HCT116 (cell line): ENCODE measurements around the gene PM20D2. TPM values are rescaled to one million over a fixed set of nuclear protein-coding genes. Genes with fewer than 3 reads are reported as not detected.

Source experiments
- ATAC-seq: fragments of 200-7000 bp; cut with Tn5 transposase; 2 replicates; pipeline ENCODE4 v1.9.1; 2020; ENCODE audit warnings: mild to moderate bottlenecking, moderate library complexity
- BruUV-seq: library from RNA; stranded (reverse); fragments of 400-500 nt; replicated peaks from 2 replicates; lab custom pipeline; 2021; lab: Mats Ljungman, UMichigan
- CTCF ChIA-PET: fragments of 300-600 bp; sonication (Branson Sonifier 250); formaldehyde crosslinking; loops from one replicate; lab custom pipeline; 2021; ENCODE audit warnings: antibody characterized with exemption; lab: Charles Lee
- POLR2A ChIA-PET: fragments of 300-600, 350-600 bp; sonication (Branson Sonifier 250); formaldehyde crosslinking; loops from one replicate; lab custom pipeline; 2021; ENCODE audit warnings: antibody characterized with exemption; lab: Charles Lee
- RAD21 ChIA-PET, 2 experiments: fragments of 300-600 bp; sonication (Branson Sonifier 250); formaldehyde crosslinking; loops; one replicate each; lab custom pipeline; 2023; ENCODE audit warnings: low total read pairs in 2 of 2; ENCODE audit not compliant: uncharacterized antibody in 2 of 2, unreplicated experiment in 2 of 2, low non-redundant PET in 1 of 2; lab: Charles Lee
- DNase-seq: peaks from one replicate; pipeline ENCODE4 v3.0.0-alpha.2; 2010; ENCODE audit warnings: low read depth, low spot score
- H2AFZ ChIP-seq: fragments of 200-600 bp; shearing (Covaris generic), sonication (generic); 2 replicates; pipeline ENCODE4 v1.6.1; 2017; ENCODE audit warnings: low read depth, mixed run types, mixed read lengths, antibody characterized with exemption, low read length; ENCODE audit not compliant: poor library complexity, severe bottlenecking
- H3K27ac ChIP-seq: 2 replicates; pipeline ENCODE4 v1.5.1; 2012; ENCODE audit warnings: low read depth, low read length
- H3K27me3 ChIP-seq: fragments of 200-600 bp; sonication (generic); 2 replicates; pipeline ENCODE4 v1.6.1; 2016; ENCODE audit warnings: mixed run types, low read length, mixed read lengths; ENCODE audit not compliant: insufficient read depth
- H3K36me3 ChIP-seq, 2 experiments: fragments of 200-500 bp in 1 of 2; fragments of 200-600 bp in 1 of 2; sonication (Bioruptor generic) in 1 of 2; sonication (generic) in 1 of 2; 2 replicates each; pipeline versions ENCODE4 v1.5.1 to v1.6.1; 2014 to 2016; ENCODE audit warnings: low read length in 2 of 2, inconsistent platforms in 1 of 2, mixed read lengths in 1 of 2, mixed run types in 1 of 2; ENCODE audit not compliant: insufficient read depth in 2 of 2, control insufficient read depth in 1 of 2
- H3K4me1 ChIP-seq, 2 experiments: fragments of 200-600 bp in 1 of 2; sonication (generic) in 1 of 2; 2 replicates each; pipeline versions ENCODE4 v1.5.1 to v1.6.1; 2012 to 2017; ENCODE audit warnings: low read length in 2 of 2, inconsistent platforms in 1 of 2, mild to moderate bottlenecking in 1 of 2, mixed read lengths in 1 of 2, mixed run types in 1 of 2, moderate library complexity in 1 of 2; ENCODE audit not compliant: insufficient read depth in 2 of 2, control insufficient read depth in 1 of 2
- H3K4me2 ChIP-seq: fragments of 200-600 bp; sonication (generic); 2 replicates; pipeline ENCODE4 v1.6.1; 2017; ENCODE audit warnings: mixed run types, low read length, mixed read lengths
- H3K4me3 ChIP-seq, 2 experiments: fragments of 200-600 bp in 1 of 2; sonication (generic) in 1 of 2; replicated peaks in 1 of 2; 2 replicates each; pipeline ENCODE4 v1.5.1; 2011 to 2016; ENCODE audit warnings: low read length in 2 of 2, control low read depth in 1 of 2, low read depth in 1 of 2, mild to moderate bottlenecking in 1 of 2, mixed read lengths in 1 of 2, mixed run types in 1 of 2
- H3K79me2 ChIP-seq: fragments of 200-600 bp; sonication (generic); 2 replicates; pipeline ENCODE4 v1.6.1; 2017; ENCODE audit warnings: mild to moderate bottlenecking, mixed run types, low read length, moderate library complexity, mixed read lengths; ENCODE audit not compliant: insufficient read depth
- H3K9ac ChIP-seq: fragments of 200-600 bp; sonication (generic); 2 replicates; pipeline ENCODE4 v1.6.1; 2016; ENCODE audit warnings: low read length, mixed read lengths
- H3K9me2 ChIP-seq: fragments of 200-600 bp; sonication (generic), shearing (Covaris generic); 2 replicates; pipeline ENCODE4 v1.6.1; 2017; ENCODE audit warnings: mixed run types, mild to moderate bottlenecking, moderate library complexity; ENCODE audit not compliant: insufficient read depth
- H3K9me3 ChIP-seq, 2 experiments: fragments of 200-500 bp in 1 of 2; fragments of 200-600 bp in 1 of 2; sonication (Bioruptor generic) in 1 of 2; sonication (generic) in 1 of 2; 2 replicates each; pipeline ENCODE4 v1.6.1; 2014 to 2017; ENCODE audit warnings: low read length in 2 of 2, mixed read lengths in 2 of 2, inconsistent platforms in 1 of 2, low read depth in 1 of 2, mild to moderate bottlenecking in 1 of 2, mixed run types in 1 of 2, moderate library complexity in 1 of 2; ENCODE audit not compliant: control insufficient read depth in 1 of 2, insufficient read depth in 1 of 2
- H4K20me1 ChIP-seq: fragments of 200-600 bp; sonication (generic), shearing (Covaris generic); 2 replicates; pipeline ENCODE4 v1.6.1; 2017; ENCODE audit warnings: mixed run types, mild to moderate bottlenecking, moderate library complexity; ENCODE audit not compliant: insufficient read depth
- ATF3 ChIP-seq: IDR thresholded peaks from 2 replicates; pipeline ENCODE4 v1.6.1; 2012
- CEBPB ChIP-seq: IDR thresholded peaks from 2 replicates; pipeline ENCODE4 v1.6.1; 2012; ENCODE audit warnings: low read depth
- EGR1 ChIP-seq: IDR thresholded peaks from 2 replicates; pipeline ENCODE4 v1.6.1; 2012; ENCODE audit warnings: low read depth
- EZH2 ChIP-seq: fragments of 200-600 bp; sonication (generic); IDR thresholded peaks from 2 replicates; pipeline ENCODE4 v1.6.1; 2017; ENCODE audit warnings: antibody characterized with exemption, mixed run types
- EZH2phosphoT487 ChIP-seq: fragments of 200-600 bp; IDR thresholded peaks from 2 replicates; pipeline ENCODE4 v1.6.1; 2018; ENCODE audit warnings: antibody characterized with exemption, borderline replicate concordance
- FOSL1 ChIP-seq: IDR thresholded peaks from 2 replicates; pipeline ENCODE4 v1.6.1; 2012; ENCODE audit warnings: low read depth
- POLR2A ChIP-seq: IDR thresholded peaks from 2 replicates; pipeline ENCODE4 v1.7.0; 2011; ENCODE audit warnings: borderline replicate concordance; ENCODE audit not compliant: insufficient read depth, insufficient read length; ENCODE audit errors: extremely low read depth
- POLR2AphosphoS5 ChIP-seq: IDR thresholded peaks from 2 replicates; pipeline ENCODE4 v1.6.1; 2011; ENCODE audit warnings: mild to moderate bottlenecking, low read depth, low read length, moderate library complexity
- RAD21 ChIP-seq: IDR thresholded peaks from 2 replicates; pipeline ENCODE4 v1.6.1; 2012; ENCODE audit warnings: low read depth, mild to moderate bottlenecking
- SIN3A ChIP-seq: IDR thresholded peaks from 2 replicates; pipeline ENCODE4 v1.6.1; 2012; ENCODE audit warnings: low read depth
- YY1 ChIP-seq: IDR thresholded peaks from 2 replicates; pipeline ENCODE4 v1.6.1; 2011; ENCODE audit warnings: low read length, low read depth, moderate library complexity, mild to moderate bottlenecking; ENCODE audit not compliant: insufficient replicate concordance; ENCODE audit errors: extremely low read depth
- ZFX ChIP-seq: fragments of 450-650 bp; IDR thresholded peaks from 2 replicates; pipeline ENCODE4 v1.6.1; 2017
- intact Hi-C: fragments of 100-400 bp; cut with micrococcal nuclease; formaldehyde crosslinking; loops from 2 replicates; pipeline ENCODE4 v1.10.0; 2022
- total RNA-seq: library from RNA; stranded (reverse); gene quantifications from one replicate; pipeline ENCODE4 v1.2.1, GENCODE V29; 2021; ENCODE audit not compliant: unreplicated experiment
- TF ChIP-seq, protein P1 (sequence below): IDR thresholded peaks from 2 replicates; pipeline ENCODE4 v1.6.1; 2012; ENCODE audit warnings: low read depth

The PM20D2 gene
- total RNA-seq, 1 experiment from 2014 or later = 29.2 TPM

DNA sequence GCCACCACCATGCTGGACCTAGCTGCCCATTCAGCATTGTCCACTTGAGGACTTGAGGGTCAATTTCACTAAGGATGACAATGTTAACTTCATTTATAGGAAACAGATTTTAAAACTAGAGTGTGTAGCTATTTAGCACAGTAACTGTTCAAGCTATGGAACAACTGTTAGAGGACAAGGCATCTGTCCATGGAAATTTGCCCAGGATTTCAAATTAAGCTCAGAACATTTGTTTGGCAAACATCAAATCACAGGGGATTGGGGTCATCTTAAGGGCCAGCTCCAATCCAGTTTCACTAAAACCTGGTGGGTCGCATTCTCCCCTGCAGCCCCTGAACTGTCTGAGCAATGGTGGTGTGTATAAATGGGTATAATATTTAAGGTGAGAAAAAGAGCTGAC is 35.1 kb downstream of the PM20D2 start:
- POLR2A ChIA-PET = no interaction called here
- Histone ChIP-seq H3K4me2 (no peak overlapping the region), H3K9me3 (no peaks in the 10 kb centered on the region), H3K9ac (no peak overlapping the region), H3K79me2 (no peaks in the 10 kb centered on the region), H3K9me2 (no peaks in the 10 kb centered on the region), H3K36me3 (no peaks in the 10 kb centered on the region), H3K27me3 (no peaks in the 10 kb centered on the region), H2AFZ (no peak overlapping the region)
- BruUV-seq = no TSS peak
- TF ChIP-seq SIN3A = no peak
- TF ChIP-seq, all 23 proteins: peak for 0
- Histone ChIP-seq H3K4me1 (no peaks in the 10 kb centered on the region), H3K4me3 (no peak overlapping the region), H4K20me1 (no peaks in the 10 kb centered on the region), H3K27ac (no peak overlapping the region)
- CTCF ChIA-PET = no interaction called here
- RAD21 ChIA-PET = no interaction called here
- no peak for ATAC-seq
- DNase-seq = no peak
- intact Hi-C loops = no loop called here

DNA sequence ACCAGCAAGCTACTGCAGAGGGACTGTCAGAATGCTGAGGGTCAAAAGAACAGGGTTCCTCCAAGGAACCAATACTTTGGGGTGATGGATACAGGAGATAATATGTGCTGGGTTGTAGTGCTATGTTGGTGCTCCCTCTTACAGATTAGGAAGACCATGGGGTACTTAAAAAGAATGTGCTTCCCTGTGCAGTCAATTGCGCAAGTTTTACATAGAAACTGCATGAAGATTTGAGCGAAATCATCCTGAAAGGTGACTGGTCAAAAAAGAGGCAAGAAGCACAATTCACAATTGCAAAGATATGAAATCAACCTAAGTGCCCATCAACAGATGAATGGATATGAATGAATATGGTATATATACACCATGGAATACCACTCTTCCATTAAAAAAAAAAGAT is 37.4 kb downstream of the PM20D2 start:
- RAD21 ChIA-PET = no interaction called here
- H3K27me3 ChIP-seq = no peaks in the 10 kb centered on the region
- H3K4me1 ChIP-seq = no peaks in the 10 kb centered on the region
- TF ChIP-seq CEBPB (no peak), POLR2AphosphoS5 (no peak), EZH2phosphoT487 (no peak), RAD21 (no peak), FOSL1 (no peak), ATF3 (no peak), YY1 (no peak), ZFX (no peak), SIN3A (no peak), EGR1 (no peak), POLR2A (no peak), EZH2 (no peak)
- TF ChIP-seq, protein P1, sequence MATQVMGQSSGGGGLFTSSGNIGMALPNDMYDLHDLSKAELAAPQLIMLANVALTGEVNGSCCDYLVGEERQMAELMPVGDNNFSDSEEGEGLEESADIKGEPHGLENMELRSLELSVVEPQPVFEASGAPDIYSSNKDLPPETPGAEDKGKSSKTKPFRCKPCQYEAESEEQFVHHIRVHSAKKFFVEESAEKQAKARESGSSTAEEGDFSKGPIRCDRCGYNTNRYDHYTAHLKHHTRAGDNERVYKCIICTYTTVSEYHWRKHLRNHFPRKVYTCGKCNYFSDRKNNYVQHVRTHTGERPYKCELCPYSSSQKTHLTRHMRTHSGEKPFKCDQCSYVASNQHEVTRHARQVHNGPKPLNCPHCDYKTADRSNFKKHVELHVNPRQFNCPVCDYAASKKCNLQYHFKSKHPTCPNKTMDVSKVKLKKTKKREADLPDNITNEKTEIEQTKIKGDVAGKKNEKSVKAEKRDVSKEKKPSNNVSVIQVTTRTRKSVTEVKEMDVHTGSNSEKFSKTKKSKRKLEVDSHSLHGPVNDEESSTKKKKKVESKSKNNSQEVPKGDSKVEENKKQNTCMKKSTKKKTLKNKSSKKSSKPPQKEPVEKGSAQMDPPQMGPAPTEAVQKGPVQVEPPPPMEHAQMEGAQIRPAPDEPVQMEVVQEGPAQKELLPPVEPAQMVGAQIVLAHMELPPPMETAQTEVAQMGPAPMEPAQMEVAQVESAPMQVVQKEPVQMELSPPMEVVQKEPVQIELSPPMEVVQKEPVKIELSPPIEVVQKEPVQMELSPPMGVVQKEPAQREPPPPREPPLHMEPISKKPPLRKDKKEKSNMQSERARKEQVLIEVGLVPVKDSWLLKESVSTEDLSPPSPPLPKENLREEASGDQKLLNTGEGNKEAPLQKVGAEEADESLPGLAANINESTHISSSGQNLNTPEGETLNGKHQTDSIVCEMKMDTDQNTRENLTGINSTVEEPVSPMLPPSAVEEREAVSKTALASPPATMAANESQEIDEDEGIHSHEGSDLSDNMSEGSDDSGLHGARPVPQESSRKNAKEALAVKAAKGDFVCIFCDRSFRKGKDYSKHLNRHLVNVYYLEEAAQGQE = no peak
- TF ChIP-seq, all 23 proteins: peak for 0
- intact Hi-C loops = no loop called here
- ATAC-seq (no peak), DNase-seq (no peak)
- ChIA-PET POLR2A (no interaction called here), CTCF (no interaction called here)
- Histone ChIP-seq H3K4me3 (no peak overlapping the region), H2AFZ (no peak overlapping the region), H3K36me3 (no peaks in the 10 kb centered on the region), H3K9me3 (no peaks in the 10 kb centered on the region), H3K4me2 (no peak overlapping the region), H3K27ac (no peak overlapping the region), H3K9me2 (no peaks in the 10 kb centered on the region), H4K20me1 (no peaks in the 10 kb centered on the region), H3K79me2 (no peaks in the 10 kb centered on the region), H3K9ac (no peak overlapping the region)
- no TSS peak for BruUV-seq
